Sciatic nerve (tissue), 2 donors: ENCODE data around the gene ESRRG. TPM values are rescaled to one million over a fixed set of nuclear protein-coding genes. Genes with fewer than 3 reads are reported as not detected.

Experiments
- ATAC-seq: fragments of 200-7000 bp; cut with Tn5 transposase; one replicate; pipeline ENCODE4 v1.9.1; 2020; ENCODE audit warnings: mild to moderate bottlenecking, moderate library complexity
- DNase-seq: peaks from one replicate; pipeline ENCODE4 v3.0.0-alpha.2; 2020; ENCODE audit warnings: low spot score
- intact Hi-C: fragments of 100-400 bp; cut with DNase I; formaldehyde crosslinking; loops from one replicate; pipeline ENCODE4 v1.14.2; 2022
- total RNA-seq: library from RNA; stranded (reverse); fragmentation: NEBNext Ultra II Directional; extraction: Animal tissue kit (Norgen Biotek cat#: 25700); gene quantifications from one replicate; pipeline ENCODE4 v1.2.1, GENCODE V29; 2021
- donor health status: DM: no; HTN: no; CAD: no.
- donor health status: DM: no; HTN: no; CAD: no.

Gene ESRRG
- total RNA-seq, 1 donor from 2014 or later, result 5.8 TPM

DNA sequence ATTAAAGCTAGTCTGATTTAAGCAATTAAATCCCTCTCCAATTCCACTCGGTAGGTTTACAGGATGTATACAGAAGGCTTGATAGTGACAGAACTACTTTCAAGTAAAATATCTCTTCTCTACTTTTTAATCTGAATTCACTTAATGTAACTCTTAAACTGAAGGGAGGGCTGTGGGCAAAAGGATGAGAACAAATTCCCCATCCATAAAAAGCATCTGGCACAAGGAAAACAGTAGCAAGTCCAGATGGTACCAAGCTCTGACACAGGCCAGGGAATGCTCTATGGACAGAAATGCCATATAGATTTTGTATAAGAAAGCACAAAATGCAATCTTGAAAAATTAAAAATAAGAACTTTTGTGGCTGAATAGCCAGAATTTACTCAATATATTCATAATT lies 246.9 kb downstream of the ESRRG start:
- DNase-seq (no peak), ATAC-seq (no peak)
- intact Hi-C loops, result no loop called here

- ATAC-seq (no peak), DNase-seq (no peak)
- intact Hi-C loops, result no loop called here
Measured at GRCh38 chr1:216475659-216476276, 247.5 kb downstream of the ESRRG start.

GRCh38 chr1:216466162-216466801 lies 256.9 kb downstream of the ESRRG start:
- intact Hi-C loops, result no loop called here
- DNase-seq, result no peak
- no peak for ATAC-seq

- ATAC-seq (no peak), DNase-seq (no peak)
- intact Hi-C loops, result no loop called here
Measured at GRCh38 chr1:216464489-216464888, 258.7 kb downstream of the ESRRG start.

GRCh38 chr1:216462066-216462775 lies 261.0 kb downstream of the ESRRG start:
- intact Hi-C loops, result no loop called here
- ATAC-seq (no peak), DNase-seq (no peak)

DNA sequence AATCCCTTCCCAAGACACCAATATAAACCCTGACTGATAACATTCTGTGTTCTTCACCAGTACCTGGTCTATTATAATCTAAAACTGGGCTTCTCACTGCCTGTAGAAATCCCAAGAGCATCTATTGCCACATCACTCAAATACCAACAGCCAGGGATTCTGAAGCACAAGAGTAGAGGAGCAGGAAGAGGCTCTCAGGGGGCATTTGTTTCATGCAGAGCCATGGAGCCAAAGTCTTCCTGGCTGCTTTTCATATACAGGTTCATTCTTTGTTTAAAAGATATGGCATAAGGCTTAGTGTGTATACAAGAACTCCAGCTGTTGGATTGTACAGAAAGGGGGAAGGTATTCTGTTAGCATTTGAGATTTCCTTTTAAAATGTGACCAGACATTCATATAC lies 261.8 kb downstream of the ESRRG start:
- intact Hi-C loops, result loop anchor here (2.0 kb wide), 1 partner anchor 71 kb away; no protein-coding TSS in a partner anchor
- ATAC-seq, result no peak

DNA sequence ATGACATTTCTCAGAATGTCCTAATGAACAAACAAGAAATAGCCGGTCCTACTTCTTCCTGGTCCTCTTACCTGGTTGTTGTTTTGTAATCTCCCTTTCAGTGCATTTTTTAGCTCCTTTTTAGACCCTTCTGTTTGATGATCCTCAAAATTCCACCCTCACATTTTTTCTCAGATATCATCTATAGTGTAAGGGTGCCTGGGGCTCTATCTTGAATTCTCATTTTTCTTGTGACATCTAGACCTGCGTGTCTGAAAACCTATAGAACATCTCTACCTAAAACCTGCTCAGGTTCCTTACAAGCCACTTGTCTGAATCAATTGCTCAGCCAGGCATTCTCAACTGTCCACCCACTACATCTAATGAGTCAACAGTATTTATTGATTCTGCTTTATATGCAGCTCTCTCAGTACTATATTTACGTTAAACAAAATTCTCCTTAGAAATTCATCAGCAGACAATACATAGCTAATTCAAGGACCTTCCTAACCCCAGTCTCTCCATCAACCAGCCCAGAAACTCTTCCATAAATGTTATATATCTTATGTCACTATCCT lies 263.5 kb downstream of the ESRRG start:
- DNase-seq, result no peak
- intact Hi-C loops, result loop anchor here (2.0 kb wide), 1 partner anchor 69 kb away; no protein-coding TSS in a partner anchor
- no peak for ATAC-seq

More for the DNA sequence above, 261.8 kb downstream of the ESRRG start:
- no peak for DNase-seq

DNA sequence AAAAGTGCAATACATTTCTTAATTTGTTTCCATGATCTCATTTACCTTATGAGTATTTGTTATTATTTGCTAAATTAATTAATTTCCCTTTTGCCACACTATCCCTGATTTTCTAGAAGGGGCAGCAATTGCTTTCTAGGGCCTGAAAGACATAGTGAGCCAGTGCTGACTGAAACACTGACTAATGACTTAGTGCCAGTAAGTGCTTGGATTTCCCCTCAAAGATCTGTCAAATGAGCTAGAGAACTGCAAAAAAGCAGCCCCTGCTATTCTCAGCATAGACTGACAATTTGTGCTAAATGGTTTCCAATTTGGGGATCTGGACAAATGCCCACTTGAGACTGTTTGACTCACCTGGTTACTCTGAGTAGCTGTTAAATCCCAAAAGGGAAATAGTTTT lies 264.4 kb downstream of the ESRRG start:
- ATAC-seq (no peak), DNase-seq (no peak)
- intact Hi-C loops, result no loop called here

- DNase-seq (no peak), ATAC-seq (no peak)
- intact Hi-C loops, result no loop called here
Measured at GRCh38 chr1:216457356-216457755, 265.9 kb downstream of the ESRRG start.

GRCh38 chr1:216456682-216457081 lies 266.5 kb downstream of the ESRRG start:
- ATAC-seq (no peak), DNase-seq (no peak)
- intact Hi-C loops, result no loop called here

DNA sequence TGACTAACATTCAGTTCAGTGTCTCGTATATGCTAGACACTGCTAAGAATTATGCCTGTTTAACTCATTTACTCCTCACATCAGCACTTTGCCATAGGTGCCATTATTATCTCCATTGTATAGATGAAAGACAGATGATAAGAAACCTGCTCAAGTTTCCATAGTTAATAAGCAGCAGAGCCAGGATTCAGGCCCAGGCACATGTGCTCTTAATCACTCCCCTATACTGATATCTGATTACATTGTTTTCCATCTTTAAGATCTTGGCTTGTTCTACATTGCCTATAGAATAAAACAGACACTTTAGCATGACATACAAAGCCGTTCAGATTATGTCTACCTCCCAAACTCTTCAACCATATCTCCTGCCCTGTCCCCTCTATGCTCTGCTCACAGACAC lies 269.5 kb downstream of the ESRRG start:
- intact Hi-C loops, result no loop called here
- no peak for ATAC-seq
- DNase-seq, result no peak
